Vagina (tissue), 2 donors: ENCODE data around the gene LITAFD. TPM values are rescaled to one million over a fixed set of nuclear protein-coding genes. Genes with fewer than 3 reads are reported as not detected.

Experiments used
- DNase-seq, 2 donors: peaks; one replicate each; pipeline ENCODE4 v3.0.0-alpha.2; 2017; ENCODE audit errors: extremely low spot score in 2 of 2
- H3K27ac ChIP-seq: fragments of 200-600 bp; sonication (generic); one replicate; pipeline ENCODE4 v1.5.1; 2019
- H3K27me3 ChIP-seq: fragments of 200-600 bp; sonication (generic); one replicate; pipeline ENCODE4 v1.5.1; 2019
- H3K36me3 ChIP-seq, 2 donors: fragments of 200-600 bp; sonication (generic); one replicate each; pipeline ENCODE4 v1.5.1; 2017 to 2019
- H3K4me1 ChIP-seq: fragments of 200-600 bp; sonication (generic); one replicate; pipeline ENCODE4 v1.5.1; 2019
- H3K4me3 ChIP-seq, 2 donors: fragments of 200-600 bp; sonication (generic); 1 replicate in 1 of 2; 2 replicates in 1 of 2; pipeline ENCODE4 v1.5.1; 2016 to 2019
- H3K9me3 ChIP-seq: fragments of 200-600 bp; sonication (generic); one replicate; pipeline ENCODE4 v1.5.1; 2019
- CTCF ChIP-seq, 3 experiments: fragments of 450-650 bp in 2 of 3; fragments of 200-600 bp in 1 of 3; sonication (generic) in 1 of 3; IDR thresholded peaks; one replicate each; pipeline ENCODE4 v1.5.1; 2017 to 2019; ENCODE audit warnings: antibody characterized with exemption in 3 of 3, mild to moderate bottlenecking in 2 of 3, moderate library complexity in 2 of 3
- POLR2A ChIP-seq, 2 donors: fragments of 450-650 bp; IDR thresholded peaks; one replicate each; pipeline ENCODE4 v1.6.1; 2017; ENCODE audit warnings: antibody characterized with exemption in 2 of 2, mild to moderate bottlenecking in 2 of 2, moderate library complexity in 2 of 2
- POLR2AphosphoS5 ChIP-seq, 2 donors: sonication (generic); formaldehyde crosslinking; IDR thresholded peaks; one replicate each; pipeline ENCODE4 v1.9.0; 2017; ENCODE audit warnings: antibody characterized with exemption in 2 of 2, mild to moderate bottlenecking in 2 of 2, low read depth in 1 of 2; ENCODE audit not compliant: insufficient read depth in 1 of 2
- intact Hi-C: fragments of 100-400 bp; cut with DNase I; formaldehyde crosslinking; loops from one replicate; pipeline ENCODE4 v1.15.1; 2023
- total RNA-seq: library from RNA; depleted of rRNA; stranded (reverse); fragments of >200 nt; gene quantifications from one replicate; pipeline ENCODE4 v1.2.3, GENCODE V29; 2016

LITAFD gene
- total RNA-seq, 1 donor from 2014 or later: not detected

- intact Hi-C loops: no loop called here
- H3K27ac ChIP-seq: no peak overlapping the region
- TF ChIP-seq POLR2A (IDR thresholded peaks at IDR 0.05): no peak
- TF ChIP-seq CTCF (IDR thresholded peaks at IDR 0.05): no peak
- no peak for TF ChIP-seq POLR2AphosphoS5 (IDR thresholded peaks at IDR 0.05; ENCODE audit: insufficient read depth in 1 of 2, low read depth in 1 of 2)
Observed at GRCh38 chr16:8886593-8887430, 4.7 kb downstream of the LITAFD start.

GRCh38 chr16:8887431-8887765 lies 5.2 kb downstream of the LITAFD start:
- TF ChIP-seq POLR2A (IDR thresholded peaks at IDR 0.05) (no peak), CTCF (IDR thresholded peaks at IDR 0.05) (no peak), POLR2AphosphoS5 (IDR thresholded peaks at IDR 0.05; ENCODE audit: insufficient read depth in 1 of 2, low read depth in 1 of 2) (no peak)
- intact Hi-C loops: no loop called here
- no peak for DNase-seq

More at GRCh38 chr16:8886593-8887430, 4.7 kb downstream of the LITAFD start:
- H3K4me1 ChIP-seq: peaks cover 28% of the 10 kb centered on the region
- H3K4me3 ChIP-seq: no peak overlapping the region
- DNase-seq: no peak
- no peaks in the 10 kb centered on the region for H3K9me3 ChIP-seq
- peaks cover 0 to 11% of the 10 kb centered on the region in 2 donors for H3K36me3 ChIP-seq
- H3K27me3 ChIP-seq: no peaks in the 10 kb centered on the region

GRCh38 chr16:8887952-8888560 lies 5.9 kb downstream of the LITAFD start:
- TF ChIP-seq CTCF (IDR thresholded peaks at IDR 0.05) (no peak), POLR2A (IDR thresholded peaks at IDR 0.05) (no peak), POLR2AphosphoS5 (IDR thresholded peaks at IDR 0.05; ENCODE audit: insufficient read depth in 1 of 2, low read depth in 1 of 2) (no peak)
- no peak for DNase-seq
- H3K9me3 ChIP-seq: no peaks in the 10 kb centered on the region
- H3K4me1 ChIP-seq: peaks cover 28% of the 10 kb centered on the region
- no peak overlapping the region for H3K27ac ChIP-seq
- H3K4me3 ChIP-seq: no peak overlapping the region
- intact Hi-C loops: no loop called here
- no peaks in the 10 kb centered on the region for H3K27me3 ChIP-seq
- H3K36me3 ChIP-seq: peaks cover 0 to 17% of the 10 kb centered on the region in 2 donors

More at GRCh38 chr16:8887431-8887765, 5.2 kb downstream of the LITAFD start:
- H3K27me3 ChIP-seq: no peaks in the 10 kb centered on the region
- H3K9me3 ChIP-seq: no peaks in the 10 kb centered on the region
- peaks cover 28% of the 10 kb centered on the region for H3K4me1 ChIP-seq
- no peak overlapping the region for H3K4me3 ChIP-seq
- peaks cover 0 to 17% of the 10 kb centered on the region in 2 donors for H3K36me3 ChIP-seq
- H3K27ac ChIP-seq: no peak overlapping the region

- intact Hi-C loops: no loop called here
- Histone ChIP-seq H3K27me3 (no peaks in the 10 kb centered on the region), H3K36me3 (peaks cover 0 to 28% of the 10 kb centered on the region in 2 donors), H3K4me1 (peaks cover 27% of the 10 kb centered on the region), H3K9me3 (no peaks in the 10 kb centered on the region), H3K27ac (no peak overlapping the region), H3K4me3 (no peak overlapping the region)
- TF ChIP-seq CTCF (IDR thresholded peaks at IDR 0.05) (no peak), POLR2A (IDR thresholded peaks at IDR 0.05) (no peak), POLR2AphosphoS5 (IDR thresholded peaks at IDR 0.05; ENCODE audit: insufficient read depth in 1 of 2, low read depth in 1 of 2) (no peak)
- DNase-seq: no peak
Observed at GRCh38 chr16:8888951-8889892, 7.1 kb downstream of the LITAFD start.
